NCI-H1092 treated with DMSO at 0.1 percent for 48 hours (cell line): Measurements from ENCODE around the gene MGAT1.
A peak's percentile ranks its signal among the peaks of the same experiment; 100 is the strongest.
"Not testable (repeated sequence)": the region's sequence is repeated elsewhere in the genome, so short reads cannot be mapped to it uniquely, and the experiment has no call there.

Experiments used
- DNase-seq: peaks from one replicate; lab custom pipeline; 2025; lab: John Stamatoyannopoulos, UW

MGAT1 gene

DNA sequence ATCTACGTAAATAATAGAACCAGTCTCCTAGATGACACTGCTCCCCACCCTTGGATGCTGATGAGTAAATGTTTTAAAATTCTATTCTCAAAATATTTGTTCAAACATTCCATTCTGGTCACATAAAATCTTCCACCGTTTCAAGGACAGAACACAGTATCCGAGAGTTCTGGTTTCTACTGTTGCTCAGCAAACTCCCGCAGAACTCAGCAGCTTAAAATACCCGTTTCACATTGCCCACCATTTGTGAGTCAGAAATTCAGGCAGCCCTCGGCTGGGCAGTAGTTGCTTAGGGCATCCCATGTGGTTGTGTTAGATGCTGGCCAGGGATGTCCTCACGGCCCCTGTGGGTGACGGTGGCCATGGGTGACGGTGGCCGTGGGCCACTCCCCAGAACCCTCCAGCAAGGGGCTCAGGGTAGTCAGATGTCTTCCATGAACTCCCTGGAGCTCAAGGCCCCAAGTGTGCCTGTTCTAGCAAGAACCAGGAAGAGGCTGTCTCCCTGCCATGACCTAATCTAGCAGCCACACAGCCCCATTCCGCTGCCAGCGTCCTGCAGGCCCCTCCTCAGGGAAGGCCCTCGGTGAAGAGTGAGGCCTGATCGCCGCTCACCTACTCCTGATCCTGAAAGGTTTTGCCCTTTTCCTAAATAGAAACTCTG, 17.4 kb downstream of the MGAT1 start:
- DNase-seq = no peak

DNA sequence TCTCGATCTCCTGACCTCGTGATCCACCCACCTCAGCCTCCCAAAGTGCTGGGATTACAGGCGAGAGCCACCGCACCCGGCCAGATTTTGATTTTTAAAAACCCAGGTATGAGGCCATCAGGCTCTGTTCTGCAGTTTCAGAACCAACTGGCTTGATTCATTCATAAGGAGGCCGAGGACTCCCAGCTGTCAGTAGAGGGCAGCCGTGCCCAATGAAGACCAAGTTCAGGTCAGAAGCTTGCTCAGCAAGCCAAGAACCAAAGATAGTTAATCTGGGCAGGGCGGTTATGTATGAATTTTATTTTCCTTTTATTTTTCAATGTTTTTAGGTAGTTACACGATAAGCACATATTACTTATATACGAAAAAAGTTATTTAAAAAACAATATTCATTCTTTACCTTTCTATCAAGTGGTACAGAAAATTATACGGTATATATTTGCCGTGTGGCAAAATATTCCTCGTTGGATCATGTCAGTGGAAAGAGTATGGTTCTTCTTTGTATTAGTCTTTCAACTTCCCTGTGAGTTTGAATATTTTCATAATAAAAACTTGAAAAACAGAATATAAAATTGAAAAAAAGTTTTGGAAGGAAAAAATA, 18.0 kb downstream of the MGAT1 start:
- DNase-seq = peak; percentile 47

DNA sequence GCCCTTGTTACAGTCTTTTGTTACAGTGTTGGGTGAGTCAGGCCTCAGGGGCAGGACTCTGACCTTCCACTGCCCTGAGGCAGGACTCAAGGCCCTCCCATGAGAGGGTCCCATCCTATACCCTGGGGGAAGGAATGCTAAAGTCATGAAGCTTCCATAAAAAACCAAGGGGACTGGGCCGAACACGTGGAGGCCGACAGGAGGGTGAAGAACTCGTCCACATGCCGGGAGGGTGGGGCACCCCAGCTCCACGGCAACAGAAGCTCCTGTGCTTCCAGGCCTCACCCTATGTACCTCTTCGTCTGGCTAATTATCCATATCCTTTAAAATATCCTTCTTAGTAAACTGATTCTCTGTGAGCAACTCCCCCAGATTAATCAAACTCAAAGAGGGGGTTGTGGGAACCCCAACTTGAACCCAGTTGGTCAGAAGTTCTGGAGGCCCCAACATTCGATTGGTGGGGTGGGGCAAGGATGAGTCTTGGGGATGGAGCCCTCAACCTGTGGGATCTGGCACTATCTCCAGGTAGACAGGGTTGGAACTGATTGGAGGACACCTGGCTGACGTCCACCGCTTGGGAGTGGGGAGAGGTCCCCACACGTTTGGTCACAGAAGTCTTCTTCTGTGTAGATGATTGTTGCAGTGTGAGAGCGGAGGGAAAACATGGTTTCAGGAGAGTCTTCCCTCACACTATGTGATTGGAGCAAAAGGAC, 19.1 kb downstream of the MGAT1 start:
- DNase-seq = no peak

- no peak for DNase-seq
Measured at GRCh38 chr5:180782748-180783147, 19.9 kb downstream of the MGAT1 start.

GRCh38 chr5:180781900-180782326, 20.7 kb downstream of the MGAT1 start:
- not testable (repeated sequence) for DNase-seq

DNA sequence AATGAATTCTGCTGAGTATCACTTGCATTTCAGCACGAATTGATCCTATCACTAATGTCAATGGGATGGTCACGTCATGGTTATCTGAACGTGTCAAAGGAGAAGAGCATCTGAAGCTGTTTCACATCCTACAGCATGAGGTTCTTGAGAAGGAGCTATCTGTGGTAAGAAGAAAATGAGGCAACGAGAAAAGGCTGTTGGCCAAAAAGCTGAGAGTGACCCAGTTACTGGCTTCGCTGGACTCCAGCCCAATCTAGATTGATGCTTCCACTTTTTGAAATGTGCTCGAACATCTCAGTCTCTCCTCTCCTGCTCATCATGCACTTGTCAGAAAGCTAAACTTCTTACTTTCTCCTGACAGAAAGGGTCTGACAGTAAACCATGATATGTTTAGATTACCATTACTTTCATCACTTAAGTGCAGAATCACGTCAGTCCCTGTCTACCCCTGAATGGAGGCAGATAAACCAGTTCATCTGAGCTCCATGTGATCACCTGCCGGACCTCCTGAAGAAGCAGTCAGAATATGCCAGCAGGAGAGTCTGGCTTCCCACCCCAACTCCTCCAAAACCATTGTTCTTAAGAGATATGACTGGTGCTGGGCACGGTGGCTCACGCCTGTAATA, 22.5 kb downstream of the MGAT1 start:
- DNase-seq = no peak

GRCh38 chr5:180777475-180777874, 25.1 kb downstream of the MGAT1 start:
- DNase-seq = no peak

DNA sequence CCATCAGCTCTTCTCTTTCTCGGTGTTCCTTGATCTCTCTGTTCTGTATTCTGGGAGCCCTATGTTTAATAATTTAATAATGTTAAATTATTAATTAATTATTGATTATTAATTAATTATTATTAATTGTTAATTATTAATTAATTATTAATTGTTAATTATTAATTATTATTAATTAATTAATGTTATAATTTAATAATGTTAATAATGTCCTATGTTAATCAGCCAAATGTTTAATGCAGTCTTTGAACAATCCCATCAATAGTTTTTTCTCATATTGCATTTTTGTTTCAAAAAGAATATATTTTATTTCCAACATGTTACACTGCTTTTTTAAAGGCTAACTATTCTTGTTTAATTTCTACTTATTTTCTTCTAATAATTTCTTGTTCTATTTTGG, 26.2 kb downstream of the MGAT1 start:
- no peak for DNase-seq

GRCh38 chr5:180775624-180776023, 27.0 kb downstream of the MGAT1 start:
- no peak for DNase-seq

DNA sequence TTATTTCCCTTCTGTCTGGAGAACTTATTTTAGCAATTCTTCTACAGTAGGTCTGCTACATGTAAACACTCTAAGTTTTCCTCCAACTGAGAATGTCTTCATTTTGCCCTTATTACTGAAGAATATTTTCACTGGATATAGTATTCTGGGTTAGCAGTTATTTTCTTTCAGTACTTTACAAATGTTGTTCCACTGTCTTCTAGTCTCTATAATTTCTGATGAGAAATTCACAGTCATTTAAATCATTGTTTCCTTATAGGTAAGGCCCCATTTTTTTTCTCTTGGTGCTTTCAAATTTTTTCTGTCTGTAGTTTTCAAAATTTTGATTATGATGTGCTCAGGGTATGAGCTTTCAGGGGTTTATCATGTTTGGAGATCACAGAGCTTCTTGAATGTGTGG, 30.8 kb downstream of the MGAT1 start:
- no peak for DNase-seq

DNA sequence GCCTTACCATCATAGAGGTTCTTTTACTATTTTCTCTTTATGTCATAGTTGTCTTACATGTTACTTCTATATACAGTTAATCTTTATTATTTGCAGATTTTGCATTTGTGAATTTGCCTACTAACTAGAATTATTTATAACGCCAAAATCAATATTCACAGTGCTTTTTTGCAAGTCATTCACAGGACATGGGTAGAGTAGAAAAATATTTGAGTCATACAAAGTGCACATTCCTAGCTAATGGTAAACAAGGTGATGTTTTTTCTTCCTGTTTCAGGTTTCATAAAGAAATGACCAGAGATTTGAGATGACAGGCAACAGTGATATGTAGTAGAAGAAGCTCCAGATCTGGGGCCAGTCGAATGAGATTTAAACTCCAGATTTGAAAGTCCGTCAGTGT, 32.8 kb downstream of the MGAT1 start:
- DNase-seq = no peak

DNA sequence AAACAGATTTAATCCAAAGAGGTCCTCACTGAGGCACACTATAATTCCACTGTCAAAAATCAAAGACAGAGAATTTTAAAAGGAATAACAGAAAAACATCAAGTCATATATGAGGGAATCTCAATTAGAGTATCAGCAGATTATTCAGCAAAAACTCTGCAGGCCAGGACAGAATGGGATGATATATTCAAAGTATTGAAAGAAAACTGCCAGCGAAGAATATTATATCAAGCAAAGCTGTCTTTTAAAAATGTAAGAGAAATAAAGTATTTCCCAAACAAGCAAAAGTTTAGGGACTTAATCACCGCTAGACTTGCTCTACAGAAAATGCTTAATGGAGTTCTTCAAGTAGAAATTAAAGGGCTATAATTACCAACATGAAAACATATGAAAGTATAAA, 47.0 kb downstream of the MGAT1 start:
- no peak for DNase-seq

DNA sequence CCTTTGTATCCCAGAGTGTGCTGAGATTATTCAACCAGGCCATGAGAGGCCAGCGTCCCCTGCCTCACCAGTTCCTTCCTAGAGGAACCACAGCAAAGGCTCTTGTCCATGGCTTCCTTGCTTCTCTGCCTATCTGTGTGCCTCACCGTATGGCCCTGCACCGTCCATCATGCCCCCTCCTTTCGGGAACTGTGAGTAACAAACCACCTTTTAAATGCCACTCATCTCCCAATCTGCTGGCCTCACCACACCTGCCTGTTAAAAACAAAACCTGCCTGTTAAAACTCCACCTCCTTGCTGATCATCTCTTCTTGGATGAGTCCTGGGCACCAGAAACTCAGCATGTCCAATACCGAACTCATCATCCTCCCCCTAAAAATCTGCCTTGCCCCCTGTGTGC, 58.4 kb downstream of the MGAT1 start:
- no peak for DNase-seq

DNA sequence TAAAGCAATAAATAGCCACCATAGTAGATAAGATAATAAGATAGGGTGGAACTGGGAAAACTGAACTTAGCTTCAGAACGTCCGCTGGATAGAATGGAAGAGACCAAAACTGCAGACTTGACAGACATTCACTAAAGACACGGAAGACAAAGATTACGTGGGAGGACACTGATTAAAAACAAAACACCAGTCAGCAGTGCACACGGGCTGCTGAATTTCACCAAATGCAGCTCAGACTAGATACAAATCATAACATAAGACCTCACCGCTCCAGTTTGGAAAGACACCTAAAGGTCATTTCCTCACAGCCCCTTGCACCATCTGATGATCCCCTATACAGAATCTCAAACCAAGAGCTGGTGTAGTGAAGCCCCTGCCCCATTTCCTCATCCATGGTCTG, 59.9 kb downstream of the MGAT1 start:
- DNase-seq = no peak

DNA sequence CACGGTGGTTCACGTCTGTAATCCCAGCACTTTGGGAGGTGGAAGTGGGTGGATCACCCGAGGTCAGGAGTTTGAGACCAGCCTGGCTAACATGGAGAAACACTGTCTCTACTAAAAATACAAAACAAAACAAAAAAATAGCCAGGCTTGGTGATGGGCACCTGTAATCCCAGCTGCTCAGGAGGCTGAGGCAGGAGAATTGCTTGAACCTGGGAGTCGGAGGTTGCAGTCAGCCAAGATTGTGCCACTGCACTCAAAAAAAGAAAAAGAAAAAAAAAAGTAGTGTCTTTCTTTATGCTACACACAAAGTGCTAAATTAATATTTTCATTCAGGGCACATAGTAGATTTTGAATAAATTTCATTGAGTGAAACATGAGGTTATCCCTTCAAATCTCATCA, 61.7 kb downstream of the MGAT1 start:
- not testable (repeated sequence) for DNase-seq

- no peak for DNase-seq
Measured at GRCh38 chr5:180739958-180740357, 62.6 kb downstream of the MGAT1 start, which contains the start of gene OR2Y1. Gene OR2Y1, minus strand, starts transcription at chr5:180740058. Its CDS starts 0 bp downstream, at chr5:180740058.

- no peak for DNase-seq
Measured at GRCh38 chr5:180739271-180739670, 63.3 kb downstream of the MGAT1 start.

GRCh38 chr5:180736536-180736935, 66.1 kb downstream of the MGAT1 start:
- no peak for DNase-seq
